CD4-positive, alpha-beta T cell treated with Interleukin-12 subunit alpha and Interleukin-12 subunit beta, for 1 hour (primary cell): ENCODE results near the gene TAPT1.
"Not testable (repeated sequence)": the region's sequence is repeated elsewhere in the genome, so short reads cannot be mapped to it uniquely, and the experiment has no call there.

Source experiments
- DNase-seq: peaks from one replicate; pipeline ENCODE4 v3.0.0-alpha.2; 2020

The TAPT1 gene

GRCh38 chr4:16225863-16226815 lies at the start of gene TAPT1:
Gene TAPT1 (minus strand): TSS chr4:16226471. CDS start chr4:16226457, 14 bp downstream.
- DNase-seq: peak; percentile 86

GRCh38 chr4:16271411-16271810 lies 45.1 kb upstream of the TAPT1 start:
- no peak for DNase-seq

- no peak for DNase-seq
These were observed 44.4 kb upstream of the TAPT1 start for GRCh38 chr4:16270454-16271328.

GRCh38 chr4:16269742-16270453 lies 43.6 kb upstream of the TAPT1 start:
- not testable (repeated sequence) for DNase-seq

GRCh38 chr4:16269240-16269639 lies 43.0 kb upstream of the TAPT1 start:
- no peak for DNase-seq

GRCh38 chr4:16268290-16268689 lies 42.0 kb upstream of the TAPT1 start:
- no peak for DNase-seq

- DNase-seq: no peak
These were observed 41.4 kb upstream of the TAPT1 start for GRCh38 chr4:16267639-16268038.

GRCh38 chr4:16265820-16266219 lies 39.5 kb upstream of the TAPT1 start:
- no peak for DNase-seq

GRCh38 chr4:16264798-16265197 lies 38.5 kb upstream of the TAPT1 start:
- DNase-seq: peak; percentile 56

- no peak for DNase-seq
These were observed 36.8 kb upstream of the TAPT1 start for GRCh38 chr4:16263056-16263455.

GRCh38 chr4:16262188-16262587 lies 35.9 kb upstream of the TAPT1 start:
- no peak for DNase-seq

GRCh38 chr4:16261313-16261878 lies 35.1 kb upstream of the TAPT1 start:
- DNase-seq: no peak

- DNase-seq: no peak
These were observed 33.6 kb upstream of the TAPT1 start for GRCh38 chr4:16259889-16260246.

GRCh38 chr4:16259241-16259888 lies 33.1 kb upstream of the TAPT1 start:
- no peak for DNase-seq

GRCh38 chr4:16257611-16258010 lies 31.3 kb upstream of the TAPT1 start:
- DNase-seq: no peak

- no peak for DNase-seq
These were observed 30.1 kb upstream of the TAPT1 start for GRCh38 chr4:16256343-16256742.

GRCh38 chr4:16255730-16256129 lies 29.5 kb upstream of the TAPT1 start:
- DNase-seq: no peak

GRCh38 chr4:16253127-16253960 lies 27.1 kb upstream of the TAPT1 start:
- DNase-seq: no peak

- no peak for DNase-seq
These were observed 24.5 kb upstream of the TAPT1 start for GRCh38 chr4:16250661-16251365.

- DNase-seq: no peak
These were observed 22.3 kb upstream of the TAPT1 start for GRCh38 chr4:16248605-16249004.

GRCh38 chr4:16245241-16245640 lies 19.0 kb upstream of the TAPT1 start:
- no peak for DNase-seq
